Astrocyte (in vitro differentiated cells and primary cell): ENCODE measurements around the gene FBLN2.

Experiments used
- EZH2 ChIP-seq: IDR thresholded peaks from 2 replicates; pipeline ENCODE4 v1.6.1; 2012; ENCODE audit warnings: mild to moderate bottlenecking, low read length, inconsistent platforms; ENCODE audit not compliant: insufficient read depth
- TF ChIP-seq, protein P1 (sequence below): IDR thresholded peaks from 2 replicates; pipeline ENCODE4 v1.5.1; 2011; ENCODE audit warnings: low read depth, mild to moderate bottlenecking, inconsistent platforms, low read length, moderate library complexity; ENCODE audit not compliant: insufficient read depth

DNA sequence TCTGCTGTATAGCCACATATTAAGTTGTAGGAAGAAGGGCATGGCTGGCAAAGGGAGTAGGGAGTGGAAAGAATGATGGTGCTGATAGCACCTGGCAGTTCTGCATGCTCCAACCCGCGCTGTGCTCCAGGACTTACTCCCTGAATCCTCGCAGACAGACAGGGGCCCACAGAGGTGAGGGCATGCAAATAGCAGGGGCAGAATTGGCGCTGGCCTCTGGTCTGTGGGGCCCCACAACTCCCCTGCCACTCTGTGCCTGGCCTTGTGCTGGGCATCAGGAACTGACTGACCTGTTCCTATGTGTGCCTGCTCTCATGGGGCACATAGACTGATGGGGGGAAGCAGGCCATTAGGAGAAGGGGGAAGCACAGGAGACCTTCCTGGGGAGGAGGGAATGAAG lies 47.9 kb upstream of the FBLN2 start:
- TF ChIP-seq, protein P1, sequence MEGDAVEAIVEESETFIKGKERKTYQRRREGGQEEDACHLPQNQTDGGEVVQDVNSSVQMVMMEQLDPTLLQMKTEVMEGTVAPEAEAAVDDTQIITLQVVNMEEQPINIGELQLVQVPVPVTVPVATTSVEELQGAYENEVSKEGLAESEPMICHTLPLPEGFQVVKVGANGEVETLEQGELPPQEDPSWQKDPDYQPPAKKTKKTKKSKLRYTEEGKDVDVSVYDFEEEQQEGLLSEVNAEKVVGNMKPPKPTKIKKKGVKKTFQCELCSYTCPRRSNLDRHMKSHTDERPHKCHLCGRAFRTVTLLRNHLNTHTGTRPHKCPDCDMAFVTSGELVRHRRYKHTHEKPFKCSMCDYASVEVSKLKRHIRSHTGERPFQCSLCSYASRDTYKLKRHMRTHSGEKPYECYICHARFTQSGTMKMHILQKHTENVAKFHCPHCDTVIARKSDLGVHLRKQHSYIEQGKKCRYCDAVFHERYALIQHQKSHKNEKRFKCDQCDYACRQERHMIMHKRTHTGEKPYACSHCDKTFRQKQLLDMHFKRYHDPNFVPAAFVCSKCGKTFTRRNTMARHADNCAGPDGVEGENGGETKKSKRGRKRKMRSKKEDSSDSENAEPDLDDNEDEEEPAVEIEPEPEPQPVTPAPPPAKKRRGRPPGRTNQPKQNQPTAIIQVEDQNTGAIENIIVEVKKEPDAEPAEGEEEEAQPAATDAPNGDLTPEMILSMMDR, result no peak
- TF ChIP-seq EZH2, result no peak
